Measurements from ENCODE around the gene TMEM266.

The TMEM266 gene

DNA sequence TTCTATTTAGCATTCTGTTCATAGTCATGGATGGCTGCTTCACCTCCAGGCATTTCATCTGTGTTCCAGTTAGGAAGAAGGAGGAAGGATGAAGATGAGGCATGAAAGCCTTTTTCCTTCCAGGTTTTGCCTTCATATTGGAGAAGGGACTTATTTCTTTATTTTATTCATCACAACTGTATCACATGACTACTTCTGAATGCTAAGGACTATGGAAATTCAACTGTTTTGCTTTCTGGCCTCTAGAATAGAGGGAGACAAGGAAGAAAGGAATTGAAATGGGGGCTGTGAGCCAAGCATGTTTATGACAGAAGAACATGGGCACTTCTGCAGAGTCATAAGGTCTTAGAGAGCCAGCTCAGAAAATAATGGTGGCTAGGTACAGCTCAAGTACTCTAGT, 10.4 kb downstream of the TMEM266 start:
- no peak for FAIRE-seq

DNA sequence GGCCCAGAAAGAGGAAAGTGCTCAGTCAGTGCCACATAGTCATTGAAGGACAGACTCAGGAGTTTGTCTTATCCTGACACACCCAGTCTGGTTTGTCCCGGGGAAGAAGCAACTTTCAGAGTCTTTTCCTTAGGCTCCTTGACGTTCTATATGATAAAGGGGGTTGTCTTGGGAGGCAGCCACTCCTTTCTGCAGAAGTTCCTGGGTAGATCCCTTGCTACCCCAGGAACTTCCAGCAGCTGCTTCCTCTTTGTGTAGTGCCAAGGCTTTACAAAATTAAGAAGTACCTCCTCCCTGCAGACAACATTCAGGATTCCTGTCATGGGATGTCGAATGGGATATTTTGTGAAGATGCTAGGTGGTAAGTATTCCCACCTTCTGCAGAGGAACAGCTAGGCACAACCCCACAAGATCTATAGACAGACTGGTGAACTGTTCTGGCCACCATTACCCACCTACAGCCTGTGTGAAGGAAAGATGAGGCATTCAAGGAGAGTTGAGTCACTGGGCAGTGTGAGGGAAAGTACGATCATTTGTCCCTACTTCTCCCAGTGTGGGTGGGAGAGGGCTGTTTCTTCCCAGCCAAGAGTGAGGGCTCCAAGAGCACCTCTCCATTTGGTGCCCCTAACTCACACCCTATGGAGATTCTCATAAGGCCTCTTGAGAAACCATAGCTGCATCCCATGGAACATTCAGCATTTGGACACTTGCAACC, 11.3 kb downstream of the TMEM266 start:
- FAIRE-seq: no peak

DNA sequence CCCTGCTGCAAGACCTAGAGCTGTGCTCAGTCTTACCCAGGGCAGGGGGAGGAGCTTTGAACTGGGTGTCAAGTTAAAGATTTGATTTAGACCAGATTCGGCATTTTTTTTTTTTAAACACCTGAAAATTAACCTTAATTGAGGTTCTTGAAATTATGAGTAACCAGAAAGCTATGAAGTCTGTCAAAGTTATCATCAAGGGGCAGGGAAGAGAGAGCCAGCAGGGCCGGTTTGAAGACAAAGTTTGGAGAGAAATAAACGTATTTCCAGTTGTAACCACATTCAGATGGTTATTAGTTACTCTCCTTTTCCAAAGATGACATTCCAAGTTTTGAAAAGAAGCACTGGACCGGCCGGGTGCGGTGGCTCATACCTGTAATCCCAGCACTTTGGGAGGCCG, 12.0 kb downstream of the TMEM266 start:
- no peak for FAIRE-seq

DNA sequence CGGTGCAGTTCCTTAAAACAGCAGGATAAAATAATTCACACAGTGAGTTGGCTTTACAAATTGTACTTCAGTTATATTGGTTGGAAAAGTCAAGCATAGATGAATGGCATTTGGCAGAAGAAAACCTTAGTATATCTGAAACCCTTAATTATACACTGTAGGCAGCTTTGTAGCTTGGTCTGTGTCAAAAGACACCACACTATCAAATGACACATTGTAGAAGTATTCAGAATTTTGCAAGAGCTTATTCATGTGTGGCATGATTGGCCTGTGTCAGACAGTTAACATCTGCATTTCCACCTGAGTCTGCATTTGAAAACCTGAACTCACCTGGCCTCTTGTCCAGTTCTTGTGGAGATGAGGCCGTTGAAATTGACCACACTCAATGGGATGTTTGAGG, 13.8 kb downstream of the TMEM266 start:
- FAIRE-seq: no peak

DNA sequence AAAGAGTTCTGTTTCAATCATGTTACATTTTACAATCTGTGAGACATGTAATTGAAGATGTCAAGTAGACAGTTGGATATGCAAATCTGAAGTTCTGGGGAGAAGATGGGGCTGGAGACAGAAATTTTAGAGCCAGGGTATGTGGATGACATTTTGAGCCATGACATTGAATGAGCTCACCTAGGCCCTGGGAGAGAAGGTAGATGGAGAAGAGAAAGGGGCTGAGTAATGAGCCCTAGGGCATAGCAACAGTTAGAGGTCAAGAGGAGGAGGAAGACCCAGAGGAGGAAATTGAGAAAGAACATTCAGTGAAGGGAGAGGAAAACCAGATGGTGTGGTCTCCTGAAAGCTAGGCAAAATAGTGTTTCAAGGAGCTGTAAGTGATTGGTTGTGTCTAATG, 15.3 kb downstream of the TMEM266 start:
- no peak for FAIRE-seq

DNA sequence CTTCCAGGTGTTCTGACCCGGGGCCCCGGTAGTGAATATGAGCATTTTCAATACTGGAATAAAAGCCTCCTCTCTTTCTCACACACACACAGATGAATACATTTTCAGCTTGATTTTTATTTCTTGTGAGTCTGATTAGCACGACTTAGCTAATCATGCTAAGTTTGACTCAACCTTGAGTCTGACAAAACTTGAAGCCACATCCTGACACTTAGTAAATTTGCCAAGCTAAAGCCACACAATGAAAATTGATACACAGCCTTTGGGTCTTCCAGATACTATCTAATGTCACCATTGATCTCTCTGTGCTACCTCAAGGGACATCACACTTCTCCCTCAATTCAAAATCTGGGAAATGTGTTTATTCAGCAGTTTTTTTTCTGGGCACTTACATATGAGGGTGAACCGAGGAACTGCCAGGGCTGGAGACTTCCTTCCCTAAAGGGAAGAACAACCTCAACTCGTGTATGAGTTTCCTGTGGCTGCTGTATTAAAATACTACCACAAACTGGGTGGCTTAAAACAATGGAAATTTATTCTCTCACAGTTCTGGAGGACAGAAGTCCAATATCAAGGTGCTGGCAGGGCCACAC, 18.6 kb downstream of the TMEM266 start:
- FAIRE-seq: no peak

DNA sequence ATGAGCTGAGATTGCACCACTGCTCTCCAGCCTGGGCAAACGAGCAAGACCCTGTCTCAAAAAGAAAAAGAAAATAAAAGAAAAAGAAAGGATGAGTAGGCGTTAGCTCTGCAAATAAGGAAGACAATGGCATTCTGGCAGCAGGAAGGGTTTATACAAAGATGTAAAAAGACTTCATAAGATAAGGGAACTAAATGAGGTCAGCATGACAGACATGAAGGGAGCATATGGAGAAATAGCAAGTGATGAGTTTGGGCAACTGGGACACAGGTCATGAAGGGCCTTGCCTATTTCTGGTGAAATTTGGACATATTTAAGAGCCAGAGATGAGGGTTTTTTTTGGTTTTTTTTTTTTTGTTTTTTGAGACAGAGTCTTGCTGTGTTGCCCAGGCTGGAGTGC, 24.5 kb downstream of the TMEM266 start:
- no peak for FAIRE-seq

DNA sequence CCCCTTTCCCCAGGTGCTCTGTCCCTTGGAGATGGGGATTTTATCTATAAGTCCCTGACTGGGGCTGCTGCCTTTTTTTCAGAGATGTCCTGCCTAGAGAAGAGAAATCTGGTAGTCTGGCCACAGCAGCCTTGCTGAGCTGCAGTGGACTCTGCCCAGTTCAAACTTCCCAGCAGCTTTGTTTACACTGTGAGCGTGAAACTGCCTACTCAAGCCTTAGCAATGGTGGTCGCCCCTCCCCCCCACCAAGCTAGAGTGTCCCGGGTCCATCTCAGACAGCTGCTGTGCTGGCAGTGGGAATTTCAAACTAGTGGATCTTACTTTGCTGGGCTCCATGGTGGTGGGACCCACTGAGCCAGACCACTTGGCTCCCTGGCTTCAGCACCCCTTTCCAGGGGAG, 38.9 kb downstream of the TMEM266 start:
- FAIRE-seq: no peak

DNA sequence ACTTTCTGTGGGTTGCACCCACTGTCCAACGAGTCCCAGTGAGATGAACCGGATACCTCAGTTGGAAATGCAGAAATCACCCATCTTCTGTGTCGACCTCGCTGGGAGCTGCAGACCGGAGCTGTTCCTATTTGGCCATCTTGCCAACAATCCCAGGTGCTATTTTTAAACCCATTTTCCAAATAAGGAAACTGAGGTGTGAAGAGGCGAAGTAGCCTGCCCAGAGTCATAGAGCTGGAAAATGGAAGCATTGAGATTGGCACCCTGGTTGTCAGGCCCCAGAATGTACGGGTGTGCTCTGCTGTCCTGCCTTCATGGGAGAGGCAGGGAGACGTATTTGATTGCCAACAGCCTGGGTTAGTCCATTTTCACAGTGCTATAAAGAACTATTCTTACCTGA, 39.6 kb downstream of the TMEM266 start:
- no peak for FAIRE-seq

DNA sequence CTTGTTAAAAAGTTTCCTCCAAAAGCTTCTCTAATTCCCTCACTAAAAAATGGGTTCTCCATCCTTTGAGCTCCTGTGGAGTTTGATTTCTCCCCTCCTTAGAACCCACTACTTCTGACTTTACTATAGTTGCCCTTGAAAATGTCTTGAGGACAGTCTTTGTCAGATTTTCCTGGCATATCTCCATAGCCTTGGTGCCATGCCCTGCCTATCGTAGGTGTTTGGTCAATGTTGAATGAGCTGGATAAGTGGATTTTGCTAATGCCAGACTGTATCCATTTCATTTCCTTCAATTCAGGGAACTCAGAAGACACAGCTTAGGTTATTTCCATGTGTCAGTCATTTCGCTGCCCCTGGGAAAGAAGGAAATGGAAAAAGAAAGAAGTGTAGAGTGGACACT, 40.6 kb downstream of the TMEM266 start:
- FAIRE-seq: no peak

DNA sequence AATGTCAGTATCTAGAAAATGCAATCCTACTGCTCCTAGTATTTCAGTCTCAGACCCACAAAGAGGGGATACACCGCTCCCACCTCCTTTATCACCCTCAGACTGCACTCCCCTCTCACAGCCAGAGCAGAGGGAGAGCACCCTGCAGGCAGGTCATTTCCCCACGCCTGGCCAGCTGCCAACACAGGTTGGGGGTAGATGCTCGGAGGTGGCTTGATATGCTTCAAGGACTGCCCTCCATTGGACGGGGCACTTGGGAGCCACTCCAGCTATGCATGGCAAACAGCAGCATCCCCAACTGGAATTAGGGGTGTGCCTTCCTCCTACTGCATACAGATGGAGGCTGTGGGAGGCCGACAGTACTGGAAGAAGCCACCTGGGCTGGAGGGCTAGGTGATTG, 41.9 kb downstream of the TMEM266 start:
- FAIRE-seq: no peak

DNA sequence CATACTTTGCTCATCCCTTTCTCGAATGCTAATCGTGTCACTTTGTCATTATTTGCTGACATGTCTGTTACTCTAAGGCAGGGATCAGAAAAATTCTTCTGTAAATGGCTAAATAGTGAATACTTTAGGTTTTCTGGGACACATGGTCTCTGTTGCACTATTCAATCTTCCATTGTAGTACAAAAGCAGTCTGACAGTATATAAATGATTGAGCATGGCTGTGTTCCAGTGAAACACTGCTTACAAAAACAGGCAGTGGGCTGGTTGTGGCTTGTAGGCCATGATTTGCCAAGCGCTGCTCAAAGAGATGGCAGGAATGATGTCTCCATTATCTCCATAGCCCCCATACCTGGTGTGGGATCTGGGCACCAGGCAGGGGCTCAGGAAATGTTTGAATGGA, 45.6 kb downstream of the TMEM266 start:
- FAIRE-seq: no peak

DNA sequence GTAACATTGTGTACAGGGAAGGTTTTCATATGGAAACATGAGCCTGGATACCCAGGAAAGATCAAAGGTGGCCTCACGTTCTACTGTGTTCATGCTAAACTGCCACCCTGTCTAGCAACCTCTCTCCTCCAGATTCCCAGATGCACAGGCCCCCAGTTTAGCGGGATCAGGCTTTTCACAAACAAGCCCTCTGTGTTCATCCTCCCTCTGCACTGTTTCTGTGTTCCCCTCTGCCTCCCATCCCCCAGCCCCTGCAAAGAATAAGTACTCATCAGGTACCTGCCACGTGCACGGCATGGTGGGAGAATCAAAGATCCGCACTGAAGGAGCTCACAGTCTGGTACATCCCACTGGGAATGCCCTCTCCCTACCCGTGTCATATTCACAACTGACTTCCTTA, 46.1 kb downstream of the TMEM266 start:
- FAIRE-seq: no peak

DNA sequence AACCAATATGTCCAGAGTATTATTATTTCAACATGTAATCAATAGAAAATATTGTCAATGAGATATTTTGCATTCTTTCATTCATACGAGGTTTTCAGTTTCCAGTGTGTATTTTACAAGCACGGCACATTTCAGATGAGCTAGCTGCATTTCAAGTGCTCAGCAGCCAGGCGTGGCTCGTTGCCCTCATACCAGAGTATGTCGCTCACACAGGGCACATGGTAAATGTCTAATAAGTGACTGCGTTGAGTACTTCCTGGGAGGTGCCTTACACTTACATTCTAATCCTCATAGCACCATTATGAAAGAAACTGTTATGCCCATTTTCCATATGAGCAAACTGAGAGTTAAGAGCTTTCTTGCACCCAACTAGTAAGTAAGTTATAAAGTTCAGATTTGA, 47.4 kb downstream of the TMEM266 start:
- no peak for FAIRE-seq

DNA sequence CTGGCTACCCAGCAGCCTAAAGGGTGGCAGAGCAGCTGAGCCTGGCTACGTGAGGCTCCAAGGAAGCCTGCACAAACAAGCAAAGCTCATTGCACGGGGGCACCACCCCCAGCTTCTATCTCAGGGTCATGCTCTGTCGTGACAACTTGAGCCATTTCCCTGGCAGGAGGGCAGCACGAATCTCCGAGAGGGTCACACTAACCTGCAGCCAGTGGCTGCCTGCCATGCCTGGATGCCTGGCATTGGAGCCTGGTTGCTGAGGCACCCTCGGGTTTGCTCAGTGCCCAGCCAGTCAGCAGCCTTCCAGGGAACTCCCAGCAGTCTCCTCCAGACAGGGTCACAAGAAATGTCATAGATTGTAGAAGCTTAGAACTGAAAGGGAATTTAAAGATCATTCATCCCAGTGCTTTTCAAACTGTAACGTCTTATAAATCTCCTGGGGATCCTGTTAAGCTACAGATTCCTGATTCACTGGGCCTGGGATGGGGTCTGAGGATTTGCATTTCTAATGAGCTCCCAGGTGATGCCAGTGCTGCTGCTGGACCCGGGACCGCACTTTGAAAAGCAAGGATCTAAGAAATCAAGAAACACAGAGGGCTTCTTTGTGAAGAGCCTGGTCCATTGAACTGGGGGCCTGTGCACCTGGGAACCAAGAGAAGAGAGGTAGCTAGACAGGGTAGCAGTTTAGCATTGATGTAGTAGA, 48.4 kb downstream of the TMEM266 start:
- FAIRE-seq: no peak

DNA sequence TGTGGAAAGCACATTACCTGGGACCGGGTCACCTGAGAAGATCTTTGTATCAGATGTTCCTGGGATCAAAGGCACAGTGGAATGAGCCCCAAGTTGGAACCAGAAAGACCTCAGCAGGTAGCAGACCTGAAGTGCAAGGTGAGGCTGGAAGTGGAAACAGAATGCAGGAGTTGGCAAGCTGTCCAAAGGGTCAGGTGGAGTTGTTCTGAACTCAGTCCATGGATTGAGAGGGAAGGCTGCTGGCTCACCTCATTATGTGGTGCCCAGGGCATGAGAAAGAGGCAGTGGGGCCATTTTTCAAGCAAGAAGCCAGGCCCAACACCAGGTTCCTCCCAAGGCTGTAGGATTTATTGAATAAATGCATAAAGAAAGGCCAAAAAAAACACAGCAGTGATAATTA, 49.3 kb downstream of the TMEM266 start:
- no peak for FAIRE-seq

DNA sequence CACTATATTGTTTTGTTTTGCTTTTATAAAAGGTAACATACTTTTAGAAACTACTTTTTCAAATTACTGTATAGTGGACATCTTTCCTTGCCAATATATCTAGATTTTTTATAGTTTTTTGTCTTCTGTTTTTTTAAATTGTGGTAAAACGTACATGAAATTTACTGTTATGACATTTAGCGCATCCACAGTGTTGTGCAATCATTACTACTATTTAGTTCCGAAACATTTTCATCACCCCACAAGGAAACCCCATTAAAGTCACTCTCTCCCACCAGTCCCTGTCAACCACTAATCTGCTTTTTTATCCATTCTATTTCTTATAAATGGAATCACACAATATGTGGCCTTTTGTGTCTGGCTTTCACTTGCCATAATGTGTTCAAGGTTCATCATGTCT, 54.8 kb downstream of the TMEM266 start:
- FAIRE-seq: no peak

DNA sequence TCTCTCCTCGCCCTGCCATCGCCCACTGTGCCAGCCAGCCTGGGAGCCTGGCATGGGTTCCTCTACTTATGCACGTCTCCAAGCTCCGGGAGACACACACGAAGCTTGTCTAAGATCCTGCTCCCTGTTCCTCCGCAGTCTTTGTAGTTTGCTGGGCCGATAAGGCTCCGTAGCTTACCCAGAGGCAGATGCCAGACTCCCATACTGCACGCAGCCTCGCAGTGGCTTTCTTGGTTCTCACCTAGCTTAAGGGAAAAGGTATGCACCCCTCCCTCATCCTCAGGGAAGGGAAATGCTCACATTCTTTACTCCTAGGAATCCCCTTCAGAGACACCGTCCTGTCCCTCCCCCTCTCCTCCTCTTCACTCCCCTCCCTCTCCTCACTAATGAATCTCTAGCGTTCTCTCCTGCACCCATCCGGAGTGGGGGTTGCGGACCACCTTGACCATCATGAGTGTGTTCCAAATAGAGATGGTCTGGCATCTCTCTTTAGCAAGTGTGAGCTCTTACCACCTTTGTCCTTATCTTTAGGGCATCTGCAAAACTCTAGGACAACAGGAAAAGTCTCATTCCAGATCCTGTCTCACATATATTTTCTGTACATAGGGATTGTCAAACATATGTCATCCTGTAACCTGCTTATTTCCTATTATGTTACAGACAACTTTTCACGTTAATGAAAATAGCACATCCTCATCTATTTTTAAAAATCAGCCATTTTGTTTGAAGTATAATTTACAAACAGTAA, 56.5 kb downstream of the TMEM266 start:
- no peak for FAIRE-seq

DNA sequence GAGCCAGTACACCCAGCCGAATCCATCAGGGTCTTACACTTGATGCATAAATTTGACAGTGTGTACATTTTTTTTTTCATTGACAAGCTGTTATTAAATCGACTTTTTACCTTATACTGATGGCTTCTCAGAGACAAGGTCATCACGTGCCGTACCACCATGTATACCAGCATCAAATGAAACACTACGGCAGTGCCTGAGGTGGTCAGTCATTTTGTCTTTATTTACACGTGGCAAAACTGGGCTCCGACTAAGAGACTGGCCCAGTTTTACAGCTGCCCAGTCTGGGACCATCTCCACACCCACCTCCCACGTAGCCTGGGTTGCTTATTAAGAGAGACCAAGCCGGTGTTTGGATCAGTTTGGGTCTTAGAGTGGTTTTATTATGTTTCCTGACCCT, 57.4 kb downstream of the TMEM266 start:
- FAIRE-seq: no peak

DNA sequence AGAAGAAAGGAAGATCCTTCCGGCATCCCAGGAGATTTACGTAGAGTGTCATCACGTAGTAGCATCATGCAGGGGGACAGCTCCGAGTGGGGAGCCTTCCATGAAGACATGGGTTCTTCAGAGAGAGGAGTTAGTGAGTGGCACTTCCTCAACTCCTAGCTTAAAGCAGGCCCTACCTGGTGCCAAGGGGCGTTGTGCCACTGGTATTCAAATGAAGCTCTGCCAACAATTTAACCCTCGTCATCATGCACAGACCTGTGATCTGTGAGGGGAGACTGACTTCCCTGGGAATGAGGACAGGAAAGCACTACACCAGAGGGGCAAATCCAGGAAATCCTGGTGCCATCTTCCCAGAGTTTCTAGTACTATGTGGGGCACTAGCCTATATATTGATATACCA, 59.0 kb downstream of the TMEM266 start:
- FAIRE-seq: no peak

DNA sequence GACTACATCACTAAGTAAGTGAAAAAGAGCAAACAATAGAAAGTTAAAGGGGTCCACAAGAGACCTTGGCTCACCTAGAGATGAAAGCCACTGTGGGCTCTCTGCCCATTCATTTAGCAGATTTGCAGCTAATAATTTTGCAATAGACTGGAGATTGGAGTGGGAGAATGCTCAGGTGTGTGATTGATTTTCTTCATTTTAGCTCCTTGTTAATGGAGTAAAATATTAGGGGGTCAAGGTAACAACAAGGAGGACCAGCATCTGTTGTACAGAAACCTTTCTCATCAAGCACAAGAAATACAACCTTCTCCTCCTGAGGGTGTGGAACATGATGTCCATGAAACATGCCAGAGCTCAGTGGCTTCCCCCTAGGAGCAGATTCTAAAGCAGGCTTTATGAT, 63.2 kb downstream of the TMEM266 start:
- FAIRE-seq: no peak

DNA sequence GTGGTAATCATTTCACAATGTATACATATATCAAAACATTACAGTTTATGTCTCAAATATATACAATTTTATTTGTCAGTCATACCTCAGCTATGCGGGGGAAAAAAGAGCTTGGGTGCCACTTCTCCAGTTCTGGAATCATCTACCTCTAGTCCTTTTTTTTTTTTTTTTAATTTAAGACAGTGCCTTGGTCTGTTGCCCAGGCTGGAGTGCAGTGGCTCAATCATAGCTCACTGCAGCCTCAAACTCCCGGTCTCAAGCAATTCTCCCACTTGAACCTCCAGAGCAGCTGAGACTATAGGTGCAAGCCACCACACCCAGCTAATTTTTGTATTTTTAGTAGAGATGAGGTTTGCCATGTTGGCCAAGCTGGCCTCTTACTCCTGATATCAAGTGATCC, 67.4 kb downstream of the TMEM266 start:
- FAIRE-seq: no peak

DNA sequence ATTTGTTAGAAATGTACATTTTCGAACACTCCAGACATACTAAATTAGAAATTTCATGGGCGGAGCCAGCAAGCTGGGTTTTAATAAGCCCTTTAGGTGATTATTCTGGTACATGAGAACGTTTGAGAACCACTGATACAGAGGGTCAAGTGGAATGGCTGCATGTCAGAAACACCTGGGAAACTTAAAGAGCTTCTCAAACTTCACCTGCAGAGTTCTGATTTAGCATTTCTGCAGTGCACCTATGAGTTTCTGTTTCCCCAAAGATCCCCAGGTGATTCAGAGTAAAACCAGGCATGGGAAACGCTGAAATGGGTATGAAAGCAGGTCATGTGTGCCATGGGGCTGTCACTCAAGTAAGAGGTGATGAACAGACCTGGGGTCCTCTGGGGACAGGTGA, 68.1 kb downstream of the TMEM266 start:
- no peak for FAIRE-seq

DNA sequence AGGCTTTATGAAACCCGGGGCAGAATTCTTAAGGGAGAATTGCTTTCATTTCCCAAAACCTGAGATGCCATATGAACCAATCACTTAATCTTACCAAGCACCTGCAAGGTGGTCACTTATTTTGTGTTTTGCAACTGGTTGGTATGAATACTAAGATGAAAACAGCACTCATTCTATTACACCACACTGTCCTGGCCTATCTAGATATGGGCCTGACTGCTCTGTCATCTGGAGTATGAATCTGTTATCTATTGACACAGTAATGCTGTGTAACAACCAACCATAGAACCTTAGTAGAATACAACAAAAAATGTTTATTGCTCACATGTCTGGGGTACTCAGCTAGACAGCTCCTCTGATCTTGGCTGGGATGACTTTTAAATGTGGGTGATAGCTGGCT, 74.8 kb downstream of the TMEM266 start:
- FAIRE-seq: no peak
